Lung (tissue), 12 donors: Measurements from ENCODE around the gene BAMBI. TPM values are rescaled to one million over a fixed set of nuclear protein-coding genes. Genes with fewer than 3 reads are reported as not detected.

Experiments
- ATAC-seq: fragments of 200-7000 bp; cut with Tn5 transposase; one replicate; pipeline ENCODE4 v1.9.1; 2020; ENCODE audit warnings: moderate number of reproducible peaks; ENCODE audit not compliant: insufficient read depth, low FRiP score
- DNase-seq, 3 donors: peaks; one replicate each; pipeline ENCODE4 v3.0.0-alpha.2; 2013 to 2017
- H3K27ac ChIP-seq, 2 donors: one replicate each; pipeline ENCODE4 v1.5.1; 2013; ENCODE audit warnings: mild to moderate bottlenecking in 2 of 2, moderate library complexity in 2 of 2, control low read depth in 1 of 2, inconsistent platforms in 1 of 2, low read depth in 1 of 2, low read length in 1 of 2
- H3K27me3 ChIP-seq, 3 donors: one replicate each; pipeline ENCODE4 v1.5.1; 2013; ENCODE audit warnings: low read length in 2 of 3; ENCODE audit not compliant: control insufficient read depth in 3 of 3, insufficient read depth in 3 of 3
- H3K36me3 ChIP-seq, 4 donors: one replicate each; pipeline ENCODE4 v1.5.1; 2013; ENCODE audit warnings: low read length in 4 of 4, mild to moderate bottlenecking in 1 of 4, moderate library complexity in 1 of 4; ENCODE audit not compliant: control insufficient read depth in 4 of 4, insufficient read depth in 4 of 4
- H3K4me1 ChIP-seq, 5 donors: one replicate each; pipeline ENCODE4 v1.5.1; 2013; ENCODE audit warnings: low read length in 5 of 5, mild to moderate bottlenecking in 2 of 5, moderate library complexity in 1 of 5; ENCODE audit not compliant: control insufficient read depth in 5 of 5, insufficient read depth in 5 of 5
- H3K4me3 ChIP-seq: one replicate; pipeline ENCODE4 v1.5.1; 2013; ENCODE audit warnings: mild to moderate bottlenecking, control low read depth, moderate library complexity
- H3K9ac ChIP-seq, 2 donors: one replicate each; pipeline ENCODE4 v1.5.1; 2013; ENCODE audit warnings: low read length in 2 of 2, control low read depth in 1 of 2; ENCODE audit not compliant: insufficient read depth in 1 of 2
- H3K9me3 ChIP-seq, 4 donors: one replicate each; pipeline ENCODE4 v1.5.1; 2013; ENCODE audit warnings: low read length in 3 of 4, mild to moderate bottlenecking in 1 of 4, moderate library complexity in 1 of 4; ENCODE audit not compliant: control insufficient read depth in 4 of 4, insufficient read depth in 3 of 4
- WGBS, 2 donors: extraction: QIAGEN DNeasy Blood & Tissue Kit; methylation state at CpG; one replicate each; pipeline ENCODE4 v1.1.7; 2013; 5-methylcytosine and 5-hydroxymethylcytosine counted together
- polyA plus RNA-seq, 2 donors: library from polyadenylated mRNA; stranded (reverse); fragments of 200-250 nt; gene quantifications; one replicate each; pipeline ENCODE4 v1.2.1, GENCODE V29; 2013
- total RNA-seq, 2 donors: library from RNA; depleted of rRNA in 1 of 2; stranded (reverse); fragments of >200 nt in 1 of 2; gene quantifications; one replicate each; pipeline ENCODE4 v1.2.1, GENCODE V29; 2014 to 2021
- TF ChIP-seq, protein P1 (sequence below): IDR thresholded peaks from 2 replicates; pipeline ENCODE4 v1.5.1; 2012; ENCODE audit warnings: mild to moderate bottlenecking; ENCODE audit errors: control extremely low read depth, extremely low read depth
- donor health status: control.
- donor health status: control.
- donor health status: Bipolar disorder and iron deficiency.
- donor health status: healthy.
- donor health status: DM: yes; HTN: yes; CAD: no.

The BAMBI gene
- total and polyA plus RNA-seq, 4 donors: 3.1 to 28.3 (median 5.9) TPM

- Histone ChIP-seq H3K4me3 (no peak overlapping the region), H3K27me3 (peaks cover 3 to 11% (median 5%) of the 10 kb centered on the region in 3 donors), H3K9me3 (no peaks in the 10 kb centered on the region), H3K4me1 (peaks cover 0 to 2% (median 0%) of the 10 kb centered on the region in 5 donors), H3K36me3 (no peaks in the 10 kb centered on the region), H3K9ac (peak overlapping the region in 1 of 2 donors; percentile 93), H3K27ac (no peak overlapping the region)
- DNase-seq (peak in 1 of 3 donors; percentile 26), ATAC-seq (no peak)
- 42 to 46% methylated on average over 21 of the region's 21 CpGs for WGBS, 2 donors
- TF ChIP-seq, protein P1, sequence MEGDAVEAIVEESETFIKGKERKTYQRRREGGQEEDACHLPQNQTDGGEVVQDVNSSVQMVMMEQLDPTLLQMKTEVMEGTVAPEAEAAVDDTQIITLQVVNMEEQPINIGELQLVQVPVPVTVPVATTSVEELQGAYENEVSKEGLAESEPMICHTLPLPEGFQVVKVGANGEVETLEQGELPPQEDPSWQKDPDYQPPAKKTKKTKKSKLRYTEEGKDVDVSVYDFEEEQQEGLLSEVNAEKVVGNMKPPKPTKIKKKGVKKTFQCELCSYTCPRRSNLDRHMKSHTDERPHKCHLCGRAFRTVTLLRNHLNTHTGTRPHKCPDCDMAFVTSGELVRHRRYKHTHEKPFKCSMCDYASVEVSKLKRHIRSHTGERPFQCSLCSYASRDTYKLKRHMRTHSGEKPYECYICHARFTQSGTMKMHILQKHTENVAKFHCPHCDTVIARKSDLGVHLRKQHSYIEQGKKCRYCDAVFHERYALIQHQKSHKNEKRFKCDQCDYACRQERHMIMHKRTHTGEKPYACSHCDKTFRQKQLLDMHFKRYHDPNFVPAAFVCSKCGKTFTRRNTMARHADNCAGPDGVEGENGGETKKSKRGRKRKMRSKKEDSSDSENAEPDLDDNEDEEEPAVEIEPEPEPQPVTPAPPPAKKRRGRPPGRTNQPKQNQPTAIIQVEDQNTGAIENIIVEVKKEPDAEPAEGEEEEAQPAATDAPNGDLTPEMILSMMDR: no peak
Observed at GRCh38 chr10:28669227-28670173, 7.8 kb upstream of the BAMBI start.

DNA sequence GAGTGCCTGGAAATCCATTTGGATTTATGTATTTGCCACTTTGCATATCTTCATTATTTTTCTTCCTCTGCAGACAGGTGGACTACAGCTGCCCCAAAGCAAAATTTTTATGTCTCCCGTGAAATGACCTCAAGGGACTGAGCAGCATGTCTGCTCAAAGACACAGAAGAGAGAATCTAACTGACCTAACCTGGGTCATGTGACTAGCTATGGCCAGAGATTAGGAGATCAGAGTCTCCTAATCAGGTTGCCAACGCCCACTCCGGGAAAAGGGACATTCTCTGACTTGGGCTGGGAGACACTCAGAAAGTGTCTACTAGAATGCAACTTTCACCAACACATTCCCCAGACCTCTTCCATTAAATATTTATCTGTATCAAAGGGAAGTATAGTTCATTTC is 2.5 kb upstream of the BAMBI start:
- TF ChIP-seq, protein P1: no peak
- Histone ChIP-seq H3K4me1 (peaks cover 0 to 9% (median 3%) of the 10 kb centered on the region in 5 donors), H3K9ac (no peak overlapping the region), H3K27ac (no peak overlapping the region), H3K9me3 (no peaks in the 10 kb centered on the region), H3K4me3 (no peak overlapping the region), H3K36me3 (peaks cover 0 to 9% (median under 1%) of the 10 kb centered on the region in 4 donors), H3K27me3 (peaks cover under 1 to 3% (median 2%) of the 10 kb centered on the region in 3 donors)
- ATAC-seq (no peak), DNase-seq (no peak)
- 83 to 93% methylated on average over 3 of the region's 3 CpGs for WGBS, 2 donors

DNA sequence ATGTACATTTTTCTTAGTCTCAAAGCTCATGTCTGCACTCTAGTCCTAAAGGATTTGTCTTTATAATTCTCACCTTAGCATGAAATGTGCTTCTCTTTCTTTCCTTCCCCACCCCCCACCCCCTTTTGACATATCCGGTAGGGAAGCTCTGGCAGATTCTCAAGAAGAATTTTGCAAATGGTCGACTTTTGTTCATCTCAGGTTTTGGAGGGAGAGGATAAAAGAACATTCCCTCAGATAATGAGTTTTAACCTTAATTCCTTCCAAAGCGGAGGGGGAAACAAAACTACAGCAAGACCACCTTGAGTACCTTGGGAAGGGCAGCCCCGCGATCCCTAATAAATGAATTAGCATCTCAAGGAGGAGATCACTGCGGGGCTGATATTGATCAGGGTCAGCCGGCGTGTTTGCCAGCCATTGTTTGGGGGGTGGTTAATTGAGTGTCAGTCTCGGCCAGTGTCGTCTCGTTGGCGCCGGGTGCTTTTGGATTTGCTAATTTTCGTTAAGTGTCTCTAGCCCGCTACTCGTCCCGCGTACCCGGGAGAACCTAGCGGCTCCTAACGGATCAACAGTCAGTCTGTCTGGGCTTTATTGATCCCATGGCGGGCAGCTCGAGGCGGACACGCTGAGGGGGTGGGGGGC is 874 bp upstream of the BAMBI start:
- no peaks in the 10 kb centered on the region for H3K9me3 ChIP-seq

More for the DNA sequence above, 874 bp upstream of the BAMBI start:
- DNase-seq: peak in 2 of 3 donors; percentile 59 to 60
- peaks cover 0 to 21% (median 3%) of the 10 kb centered on the region in 4 donors for H3K36me3 ChIP-seq
- no peak for ATAC-seq
- WGBS, 2 donors: 4 to 8% methylated on average over 25 of the region's 25 CpGs
- H3K27me3 ChIP-seq: peaks cover 0 to 3% (median 2%) of the 10 kb centered on the region in 3 donors
- peak overlapping the region; percentile 13 for H3K4me3 ChIP-seq
- TF ChIP-seq, protein P1: no peak
- no peak overlapping the region for H3K27ac ChIP-seq
- H3K4me1 ChIP-seq: peaks cover 0 to 17% (median 3%) of the 10 kb centered on the region in 5 donors
- no peak overlapping the region for H3K9ac ChIP-seq
